CD4-positive, alpha-beta memory T cell (primary cell): ENCODE results near the gene BMAL2. TPM values are rescaled to one million over a fixed set of nuclear protein-coding genes. Genes with fewer than 3 reads are reported as not detected.
A peak's percentile ranks its signal among the peaks of the same experiment; 100 is the strongest.

ENCODE experiments used
- CTCF ChIA-PET: fragments of 350-600 bp; sonication (Branson Sonifier 250); formaldehyde crosslinking; loops from one replicate; lab custom pipeline; 2021; ENCODE audit warnings: inconsistent platforms; ENCODE audit not compliant: partially characterized antibody; lab: Charles Lee
- POLR2A ChIA-PET: fragments of 350-600 bp; sonication (Branson Sonifier 250); formaldehyde crosslinking; loops from one replicate; lab custom pipeline; 2021; ENCODE audit not compliant: partially characterized antibody; lab: Charles Lee
- DNase-seq, 5 donors: peaks; one replicate each; pipeline versions ENCODE4 v3.0.0 to v3.0.0-alpha.2; 2020 to 2022; ENCODE audit warnings: mixed read lengths in 1 of 5
- H3K27ac ChIP-seq: one replicate; pipeline ENCODE4 v1.7.0; 2013; ENCODE audit warnings: low read depth, low read length
- H3K27me3 ChIP-seq: 2 replicates; pipeline ENCODE4 v1.7.0; 2013; ENCODE audit warnings: mild to moderate bottlenecking, low read length, moderate library complexity; ENCODE audit not compliant: insufficient read depth
- H3K36me3 ChIP-seq: 2 replicates; pipeline ENCODE4 v1.7.0; 2013; ENCODE audit warnings: mild to moderate bottlenecking, low read length, moderate library complexity; ENCODE audit not compliant: insufficient read depth
- H3K4me1 ChIP-seq: 2 replicates; pipeline ENCODE4 v1.7.0; 2013; ENCODE audit warnings: mild to moderate bottlenecking, low read length, moderate library complexity; ENCODE audit not compliant: insufficient read depth
- H3K4me3 ChIP-seq, 2 donors: one replicate each; pipeline ENCODE4 v1.7.0; 2013; ENCODE audit warnings: low read length in 2 of 2, mild to moderate bottlenecking in 1 of 2
- H3K9me3 ChIP-seq, 2 donors: one replicate each; pipeline ENCODE4 v1.7.0; 2013; ENCODE audit warnings: low read length in 2 of 2, control low read depth in 1 of 2; ENCODE audit not compliant: control insufficient read depth in 1 of 2
- H3K27ac Mint-ChIP-seq, 7 donors: one replicate each; pipeline ENCODE4 v1.8.0; 2020 to 2021; ENCODE audit warnings: mixed read lengths in 7 of 7, mild to moderate bottlenecking in 6 of 7, inconsistent platforms in 3 of 7, moderate library complexity in 3 of 7
- H3K27me3 Mint-ChIP-seq, 2 donors: one replicate each; pipeline ENCODE4 v1.8.0; 2020 to 2021; ENCODE audit warnings: mixed read lengths in 2 of 2
- H3K36me3 Mint-ChIP-seq, 2 donors: one replicate each; pipeline ENCODE4 v1.8.0; 2020 to 2021; ENCODE audit warnings: mixed read lengths in 2 of 2, inconsistent platforms in 1 of 2, mild to moderate bottlenecking in 1 of 2
- H3K4me1 Mint-ChIP-seq, 4 donors: one replicate each; pipeline ENCODE4 v1.8.0; 2020 to 2021; ENCODE audit warnings: mixed read lengths in 4 of 4, mild to moderate bottlenecking in 1 of 4
- H3K4me3 Mint-ChIP-seq, 8 donors: one replicate each; pipeline ENCODE4 v1.8.0; 2020 to 2021; ENCODE audit warnings: mixed read lengths in 8 of 8, mild to moderate bottlenecking in 7 of 8, moderate library complexity in 6 of 8, inconsistent platforms in 3 of 8
- H3K9me3 Mint-ChIP-seq, 8 donors: one replicate each; pipeline ENCODE4 v1.8.0; 2020 to 2021; ENCODE audit warnings: mixed read lengths in 8 of 8, mild to moderate bottlenecking in 5 of 8, inconsistent platforms in 3 of 8, moderate library complexity in 1 of 8
- intact Hi-C: fragments of 100-400 bp; cut with micrococcal nuclease; formaldehyde crosslinking; loops from one replicate; pipeline ENCODE4 v1.15.1; 2023
- polyA plus RNA-seq, 2 donors: library from polyadenylated mRNA; unstranded; fragments of 300-500 nt; fragmentation: Illumina TruSeq; gene quantifications; one replicate each; pipeline ENCODE4 v1.2.3, GENCODE V29; 2021
- total RNA-seq, 2 experiments: library from RNA; stranded (reverse); gene quantifications; one replicate each; pipeline ENCODE4 v1.2.3, GENCODE V29; 2021

Gene BMAL2
- total and polyA plus RNA-seq, 4 experiments from 2014 or later, result 0.17 to 0.32 (median 0.20) TPM; not detected in 1

- no peaks in the 10 kb centered on the region for H3K9me3 Mint-ChIP-seq
- no peak for DNase-seq
- POLR2A ChIA-PET, result no interaction called here
- H3K4me1 Mint-ChIP-seq, result peaks cover 0 to 4% (median 1%) of the 10 kb centered on the region in 4 donors
- peaks cover 0 to 10% of the 10 kb centered on the region in 2 donors for H3K36me3 Mint-ChIP-seq
- CTCF ChIA-PET, result interaction anchor here (0.6 kb wide), 1 partner anchor 12 kb away, joined by 3 read pairs; no protein-coding TSS in a partner anchor
- Histone ChIP-seq H3K4me1 (no peaks in the 10 kb centered on the region), H3K36me3 (no peaks in the 10 kb centered on the region), H3K4me3 (no peak overlapping the region), H3K27me3 (no peaks in the 10 kb centered on the region), H3K9me3 (no peaks in the 10 kb centered on the region), H3K27ac (no peak overlapping the region)
- H3K27ac Mint-ChIP-seq, result no peak overlapping the region
- H3K27me3 Mint-ChIP-seq, result no peaks in the 10 kb centered on the region
- no peak overlapping the region for H3K4me3 Mint-ChIP-seq
- intact Hi-C loops, result no loop called here
Observed at GRCh38 chr12:27291862-27292261, 40.8 kb upstream of the BMAL2 start.

DNA sequence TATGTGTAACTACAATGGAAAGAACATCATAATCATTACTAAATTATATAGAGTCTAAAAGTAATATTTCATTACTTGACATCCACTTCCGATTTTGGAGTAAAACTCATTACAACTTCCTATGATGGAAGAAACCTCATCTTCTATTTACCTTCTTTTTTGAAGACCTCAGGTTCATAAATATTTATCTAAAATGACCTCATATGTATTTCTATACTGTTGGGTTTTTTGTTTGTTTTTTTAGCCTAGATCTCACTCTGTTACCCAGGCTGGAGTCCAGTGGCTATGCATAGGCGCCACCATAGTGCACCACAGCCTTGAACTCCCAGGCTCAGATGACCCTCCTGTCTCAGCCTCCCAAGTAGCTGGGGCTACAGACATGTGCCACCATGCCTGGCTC is 39.9 kb upstream of the BMAL2 start:
- Mint-ChIP-seq H3K4me1 (peaks cover 0 to 4% (median 1%) of the 10 kb centered on the region in 4 donors), H3K4me3 (no peak overlapping the region), H3K36me3 (peaks cover 3 to 10% of the 10 kb centered on the region in 2 donors), H3K27me3 (no peaks in the 10 kb centered on the region), H3K9me3 (no peaks in the 10 kb centered on the region), H3K27ac (no peak overlapping the region)
- no peaks in the 10 kb centered on the region for H3K36me3 ChIP-seq
- no peak overlapping the region for H3K4me3 ChIP-seq
- CTCF ChIA-PET, result interaction anchor here (0.6 kb wide), 1 partner anchor 11 kb away, joined by 3 read pairs; no protein-coding TSS in a partner anchor
- H3K9me3 ChIP-seq, result no peaks in the 10 kb centered on the region
- DNase-seq, result no peak
- POLR2A ChIA-PET, result no interaction called here
- no peaks in the 10 kb centered on the region for H3K27me3 ChIP-seq
- no peaks in the 10 kb centered on the region for H3K4me1 ChIP-seq
- no peak overlapping the region for H3K27ac ChIP-seq
- intact Hi-C loops, result no loop called here

GRCh38 chr12:27293463-27293862 is 39.2 kb upstream of the BMAL2 start:
- no peaks in the 10 kb centered on the region for H3K27me3 ChIP-seq
- Mint-ChIP-seq H3K9me3 (no peaks in the 10 kb centered on the region), H3K36me3 (peaks cover 9 to 14% of the 10 kb centered on the region in 2 donors), H3K4me1 (peaks cover 0 to 4% (median 1%) of the 10 kb centered on the region in 4 donors), H3K27me3 (no peaks in the 10 kb centered on the region), H3K4me3 (no peak overlapping the region), H3K27ac (peak overlapping the region in 1 of 7 donors; percentile 28)
- H3K9me3 ChIP-seq, result no peaks in the 10 kb centered on the region
- CTCF ChIA-PET, result no interaction called here
- intact Hi-C loops, result no loop called here
- H3K36me3 ChIP-seq, result no peaks in the 10 kb centered on the region
- no peaks in the 10 kb centered on the region for H3K4me1 ChIP-seq
- no peak overlapping the region for H3K27ac ChIP-seq
- DNase-seq, result no peak
- POLR2A ChIA-PET, result no interaction called here
- H3K4me3 ChIP-seq, result no peak overlapping the region

DNA sequence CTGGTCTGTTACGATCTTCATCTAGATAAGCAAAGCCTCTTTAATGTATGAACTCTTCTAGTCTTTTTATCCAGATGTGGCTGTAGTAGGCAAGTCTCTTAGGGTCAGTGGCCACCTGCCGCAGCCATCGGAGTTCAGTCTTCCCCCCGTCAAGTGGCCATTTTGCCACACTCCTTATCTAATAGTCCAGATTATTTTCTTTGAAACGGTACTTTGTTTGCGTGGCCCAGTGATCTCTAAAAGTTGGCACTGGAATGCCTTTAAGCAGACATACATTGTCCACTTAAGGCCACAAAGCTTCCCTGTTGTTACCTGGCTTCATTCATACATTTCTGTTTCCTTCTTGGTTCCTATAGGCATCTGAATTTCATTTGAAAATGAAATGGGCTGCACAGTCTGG is 36.0 kb upstream of the BMAL2 start:
- intact Hi-C loops, result no loop called here
- Mint-ChIP-seq H3K27ac (peak overlapping the region in 2 of 7 donors; percentile 16 to 37), H3K9me3 (no peaks in the 10 kb centered on the region), H3K27me3 (no peaks in the 10 kb centered on the region), H3K4me1 (no peaks in the 10 kb centered on the region), H3K4me3 (no peak overlapping the region), H3K36me3 (peaks cover 21% of the 10 kb centered on the region in 2 donors)
- H3K9me3 ChIP-seq, result no peaks in the 10 kb centered on the region
- no peaks in the 10 kb centered on the region for H3K4me1 ChIP-seq
- POLR2A ChIA-PET, result no interaction called here
- no peak overlapping the region for H3K27ac ChIP-seq
- DNase-seq, result no peak
- no peaks in the 10 kb centered on the region for H3K27me3 ChIP-seq
- CTCF ChIA-PET, result interaction anchor here (1.0 to 4.5 kb wide), 2 partner anchors 10 to 411 kb away, joined by 4 to 31 read pairs; no protein-coding TSS in a partner anchor
- H3K36me3 ChIP-seq, result peaks cover 5% of the 10 kb centered on the region
- no peak overlapping the region for H3K4me3 ChIP-seq

DNA sequence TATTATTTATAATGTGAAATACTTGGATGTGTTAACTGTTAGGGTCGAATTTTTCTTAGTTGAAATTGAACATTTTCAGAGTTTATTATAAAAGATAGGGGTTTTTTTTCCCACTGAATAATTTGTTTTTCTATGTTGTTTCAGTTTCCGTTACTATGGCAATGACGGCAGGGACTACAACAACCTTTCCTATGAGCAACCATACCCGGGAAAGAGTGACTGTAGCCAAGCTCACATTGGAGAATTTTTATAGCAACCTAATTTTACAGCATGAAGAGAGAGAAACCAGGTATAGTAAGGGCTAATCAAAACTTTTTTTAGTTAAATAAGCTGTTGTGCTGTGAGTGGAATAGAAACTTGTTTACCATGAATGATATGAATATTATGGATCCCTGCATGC is 35.1 kb upstream of the BMAL2 start:
- Mint-ChIP-seq H3K9me3 (no peaks in the 10 kb centered on the region), H3K27me3 (no peaks in the 10 kb centered on the region), H3K4me1 (no peaks in the 10 kb centered on the region), H3K36me3 (peaks cover 21% of the 10 kb centered on the region in 2 donors), H3K27ac (peak overlapping the region in 2 of 7 donors; percentile 23 to 54), H3K4me3 (no peak overlapping the region)
- DNase-seq, result no peak
- Histone ChIP-seq H3K36me3 (peaks cover 5% of the 10 kb centered on the region), H3K4me3 (no peak overlapping the region), H3K27ac (no peak overlapping the region), H3K4me1 (no peaks in the 10 kb centered on the region), H3K27me3 (no peaks in the 10 kb centered on the region), H3K9me3 (no peaks in the 10 kb centered on the region)
- intact Hi-C loops, result no loop called here
- CTCF ChIA-PET, result interaction anchor here (1.0 to 4.5 kb wide), 2 partner anchors 9 to 412 kb away, joined by 4 to 31 read pairs; no protein-coding TSS in a partner anchor
- POLR2A ChIA-PET, result no interaction called here

DNA sequence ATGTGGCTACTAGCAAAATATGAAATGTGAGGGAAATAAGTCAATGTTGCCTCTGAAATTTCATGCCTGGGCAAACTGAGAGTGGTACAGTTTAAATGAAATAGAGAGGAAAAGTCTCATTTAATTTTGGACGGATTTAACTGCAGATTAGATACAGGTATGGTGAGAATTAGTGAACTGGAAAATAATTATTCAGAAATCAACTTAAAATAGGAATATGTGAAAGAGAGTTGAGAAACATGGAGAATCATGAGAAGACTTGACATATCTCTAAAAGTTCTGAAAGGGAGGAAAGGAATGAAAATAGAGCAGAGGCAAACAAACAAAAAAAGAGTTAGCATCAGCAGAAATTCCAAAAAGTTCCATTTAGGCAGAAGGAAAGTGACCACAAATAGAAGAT is 33.5 kb upstream of the BMAL2 start:
- H3K27ac Mint-ChIP-seq, result peak overlapping the region in 4 of 7 donors; percentile 24 to 81 (median 73)
- peaks cover 17 to 26% of the 10 kb centered on the region in 2 donors for H3K36me3 Mint-ChIP-seq
- H3K36me3 ChIP-seq, result peaks cover 5% of the 10 kb centered on the region
- no peak for DNase-seq
- intact Hi-C loops, result no loop called here
- H3K4me1 ChIP-seq, result no peaks in the 10 kb centered on the region
- no peaks in the 10 kb centered on the region for H3K4me1 Mint-ChIP-seq
- no peaks in the 10 kb centered on the region for H3K27me3 Mint-ChIP-seq
- no peaks in the 10 kb centered on the region for H3K9me3 Mint-ChIP-seq
- no peak overlapping the region for H3K4me3 ChIP-seq
- no peaks in the 10 kb centered on the region for H3K9me3 ChIP-seq
- H3K27ac ChIP-seq, result no peak overlapping the region
- H3K27me3 ChIP-seq, result no peaks in the 10 kb centered on the region
- H3K4me3 Mint-ChIP-seq, result peak overlapping the region in 1 of 8 donors; percentile 13
- POLR2A ChIA-PET, result no interaction called here
- CTCF ChIA-PET, result no interaction called here

GRCh38 chr12:27300226-27300625 is 32.4 kb upstream of the BMAL2 start:
- intact Hi-C loops, result loop anchor here (10.0 kb wide), 1 partner anchor 55 kb away; the partner anchor contains the start of gene STK38L
- no peak for DNase-seq
- no peaks in the 10 kb centered on the region for H3K9me3 Mint-ChIP-seq
- peaks cover 15 to 26% of the 10 kb centered on the region in 2 donors for H3K36me3 Mint-ChIP-seq
- Histone ChIP-seq H3K27ac (no peak overlapping the region), H3K36me3 (peaks cover 5% of the 10 kb centered on the region), H3K27me3 (no peaks in the 10 kb centered on the region), H3K4me1 (no peaks in the 10 kb centered on the region), H3K4me3 (no peak overlapping the region), H3K9me3 (no peaks in the 10 kb centered on the region)
- ChIA-PET CTCF (interaction anchor here (8.4 kb wide), 1 partner anchor 285 kb away, joined by 84 read pairs; the partner anchor contains the start of gene TM7SF3), POLR2A (no interaction called here)
- H3K27ac Mint-ChIP-seq, result peak overlapping the region in 4 of 7 donors; percentile 17 to 43 (median 36)
- no peaks in the 10 kb centered on the region for H3K4me1 Mint-ChIP-seq
- H3K4me3 Mint-ChIP-seq, result no peak overlapping the region
- no peaks in the 10 kb centered on the region for H3K27me3 Mint-ChIP-seq
